GM12878 (cell line): Measurements from ENCODE around the gene LSM14A. TPM values are rescaled to one million over a fixed set of nuclear protein-coding genes. Genes with fewer than 3 reads are reported as not detected.
A peak's percentile ranks its signal among the peaks of the same experiment; 100 is the strongest.
"Not testable (repeated sequence)": the region's sequence is repeated elsewhere in the genome, so short reads cannot be mapped to it uniquely, and the experiment has no call there.

Source experiments
- ATAC-seq: fragments of 200-7000 bp; cut with Tn5 transposase; 3 replicates; pipeline ENCODE4 v1.9.1; 2020; ENCODE audit warnings: mild to moderate bottlenecking, moderate library complexity
- BruUV-seq: library from RNA; stranded (reverse); fragments of 400-500 nt; replicated peaks from 2 replicates; lab custom pipeline; 2021; lab: Mats Ljungman, UMichigan
- CTCF ChIA-PET: fragments of 300-600 bp; sonication (Branson Sonifier 250); formaldehyde crosslinking; extraction: SDS; loops from one replicate; lab custom pipeline; 2021; ENCODE audit warnings: inconsistent platforms; lab: Yijun Ruan, JAX
- POLR2A ChIA-PET: fragments of 350-600 bp; formaldehyde crosslinking; extraction: SDS; loops from one replicate; lab custom pipeline; 2021; ENCODE audit warnings: inconsistent platforms; lab: Charles Lee
- RAD21 ChIA-PET: fragments of 300-600 bp; sonication (Branson Sonifier 250); formaldehyde crosslinking; loops from one replicate; lab custom pipeline; 2023; ENCODE audit warnings: antibody characterized with exemption; ENCODE audit not compliant: unreplicated experiment; lab: Charles Lee
- SMC1A ChIA-PET: fragments of 300-600 bp; sonication (Branson Sonifier 250); formaldehyde crosslinking; loops from one replicate; lab custom pipeline; 2023; ENCODE audit not compliant: unreplicated experiment, uncharacterized antibody; lab: Charles Lee
- DNase-seq: peaks from one replicate; pipeline ENCODE4 v3.0.0-alpha.2; 2011; ENCODE audit warnings: low read depth, low spot score
- FAIRE-seq: peaks from 3 replicates; lab custom pipeline; 2011; peaks lifted over from hg19 to GRCh38; lab: Jason Lieb, UNC
- H2AFZ ChIP-seq: 2 replicates; pipeline ENCODE4 v1.6.0; 2011; ENCODE audit warnings: low read depth, low read length, control low read depth; ENCODE audit not compliant: control insufficient read depth
- H3K27ac ChIP-seq: 2 replicates; pipeline ENCODE4 v1.5.1; 2011; ENCODE audit warnings: control low read depth; ENCODE audit not compliant: control insufficient read depth, insufficient read depth
- H3K27me3 ChIP-seq, 2 experiments: replicated peaks in 1 of 2; 2 replicates each; pipeline versions ENCODE4 v1.6.0 to v1.6.1; 2011; ENCODE audit warnings: low read length in 1 of 2; ENCODE audit not compliant: control insufficient read depth in 2 of 2, insufficient read depth in 2 of 2
- H3K36me3 ChIP-seq, 2 experiments: 2 replicates each; pipeline ENCODE4 v1.5.1; 2011; ENCODE audit warnings: low read length in 1 of 2; ENCODE audit not compliant: control insufficient read depth in 2 of 2, insufficient read depth in 2 of 2
- H3K4me1 ChIP-seq: 2 replicates; pipeline ENCODE4 v1.6.1; 2011; ENCODE audit warnings: mild to moderate bottlenecking, low read length, moderate library complexity, mixed read lengths; ENCODE audit not compliant: control insufficient read depth, insufficient read depth
- H3K4me2 ChIP-seq: 2 replicates; pipeline ENCODE4 v1.6.0; 2011; ENCODE audit warnings: control low read depth; ENCODE audit not compliant: control insufficient read depth, insufficient read depth
- H3K4me3 ChIP-seq: fragments of 200-600 bp; sonication (generic); 2 replicates; pipeline ENCODE4 v1.5.1; 2016
- H3K79me2 ChIP-seq: 2 replicates; pipeline ENCODE4 v1.6.0; 2011; ENCODE audit warnings: low read length; ENCODE audit not compliant: control insufficient read depth, insufficient read depth
- H3K9ac ChIP-seq: 2 replicates; pipeline ENCODE4 v1.8.0; 2011; ENCODE audit warnings: low read length, control low read depth, mixed read lengths; ENCODE audit not compliant: control insufficient read depth, insufficient read depth
- H3K9me3 ChIP-seq: replicated peaks from 3 replicates; pipeline ENCODE4 v1.5.1; 2011; ENCODE audit warnings: mild to moderate bottlenecking, low read length; ENCODE audit not compliant: control insufficient read depth, insufficient read depth
- H4K20me1 ChIP-seq: 2 replicates; pipeline ENCODE4 v1.6.0; 2011; ENCODE audit not compliant: control insufficient read depth, insufficient read depth
- BCLAF1 ChIP-seq: fragments of 450-650 bp; IDR thresholded peaks from 2 replicates; pipeline ENCODE4 v1.6.1; 2017; ENCODE audit warnings: antibody characterized with exemption, mild to moderate bottlenecking, moderate library complexity
- EED ChIP-seq: sonication (generic); IDR thresholded peaks from 2 replicates; pipeline ENCODE4 v1.6.1; 2016; ENCODE audit warnings: antibody characterized with exemption, low read depth
- IRF4 ChIP-seq: IDR thresholded peaks from 2 replicates; pipeline ENCODE4 v1.6.1; 2011; ENCODE audit warnings: low read depth, low read length
- IRF5 ChIP-seq: fragments of 450-650 bp; IDR thresholded peaks from 2 replicates; pipeline ENCODE4 v1.6.1; 2017; ENCODE audit warnings: borderline replicate concordance
- JUNB ChIP-seq: IDR thresholded peaks from 2 replicates; pipeline ENCODE4 v1.6.1; 2016; ENCODE audit warnings: antibody characterized with exemption, mild to moderate bottlenecking
- MLLT1 ChIP-seq: fragments of 450-650 bp; IDR thresholded peaks from 2 replicates; pipeline ENCODE4 v1.6.1; 2016; ENCODE audit warnings: mild to moderate bottlenecking
- NFIC ChIP-seq: IDR thresholded peaks from 2 replicates; pipeline ENCODE4 v1.6.1; 2012; ENCODE audit warnings: low read depth, mild to moderate bottlenecking, inconsistent platforms, low read length, moderate library complexity
- PAX5 ChIP-seq: IDR thresholded peaks from 2 replicates; pipeline ENCODE4 v1.6.1; 2011; ENCODE audit warnings: low read depth, low read length, borderline replicate concordance
- PML ChIP-seq: IDR thresholded peaks from 2 replicates; pipeline ENCODE4 v1.6.1; 2012; ENCODE audit warnings: low read length, inconsistent platforms
- YBX1 ChIP-seq: fragments of 450-650 bp; IDR thresholded peaks from 2 replicates; pipeline ENCODE4 v1.6.1; 2016; ENCODE audit warnings: antibody characterized with exemption
- WGBS: methylation state at CpG from one replicate; pipeline ENCODE4 v1.1.6; 2016; ENCODE audit warnings: low lambda C conversion rate; ENCODE audit not compliant: insufficient replicate concordance, insufficient coverage; ENCODE audit errors: missing lambda C conversion rate; 5-methylcytosine and 5-hydroxymethylcytosine counted together
- in situ Hi-C: fragments of 300-500 bp; cut with MboI; formaldehyde crosslinking; loops from 9 replicates; pipeline ENCODE4 v1.14.3; 2018; ENCODE audit warnings: mixed read lengths
- intact Hi-C: fragments of 100-400 bp; cut with micrococcal nuclease; formaldehyde crosslinking; loops from one replicate; pipeline ENCODE4 v1.14.2; 2022; ENCODE audit not compliant: unreplicated experiment
- polyA plus RNA-seq, 11 experiments: library from polyadenylated mRNA; depleted of rRNA in 4 of 11; unstranded in 6 of 11; stranded (reverse) in 5 of 11; fragments of >200 nt; fragmentation: Nextera tagmentation in 4 of 11; fragmentation: Illumina TruSeq in 1 of 11; extraction: Ambion mirVana in 4 of 11; extraction: Trizol in 1 of 11; gene quantifications; 1 replicate in 1 of 11; 2 replicates in 10 of 11; pipeline versions ENCODE4 v1.2.1 to v1.2.3, GENCODE V29; 2011 to 2016; ENCODE audit warnings: inconsistent platforms in 2 of 11, missing spikeins in 2 of 11, low read depth in 1 of 11
- total RNA-seq, 4 experiments: library from RNA; depleted of rRNA in 3 of 4; stranded (reverse); fragments of >200 nt in 3 of 4; fragmentation: Illumina TruSeq in 1 of 4; extraction: Trizol in 1 of 4; gene quantifications; 2 replicates each; pipeline versions ENCODE4 v1.2.1 to v1.2.3, GENCODE V29; 2013 to 2021

Gene LSM14A
- total and polyA plus RNA-seq, 10 of the 15 experiments (the other 5 are each of a cell fraction or from before 2014, with no cell fraction given), result 21.9 to 193 (median 89.4) TPM

GRCh38 chr19:34169475-34170199 is 2.7 kb upstream of the LSM14A start:
- H3K4me2 ChIP-seq, H3K27ac ChIP-seq, BruUV-seq, H3K27me3 ChIP-seq, H4K20me1 ChIP-seq, H3K36me3 ChIP-seq, ATAC-seq, RAD21 ChIA-PET, in situ Hi-C loops, H3K9ac ChIP-seq, FAIRE-seq, H3K4me3 ChIP-seq, DNase-seq, H2AFZ ChIP-seq, H3K9me3 ChIP-seq, CTCF ChIA-PET: not testable (repeated sequence)
- Histone ChIP-seq H3K4me1 (peaks cover 17% of the 10 kb centered on the region), H3K79me2 (peaks cover 30% of the 10 kb centered on the region)
- 96% methylated on average over 12 of the region's 12 CpGs for WGBS
- POLR2A ChIA-PET, result interaction anchor here (0.6 kb wide), 1 partner anchor 14 kb away, joined by 3 read pairs; no protein-coding TSS in a partner anchor
- SMC1A ChIA-PET, result interaction anchor here (1.1 kb wide), 1 partner anchor 50 kb away, joined by 4 read pairs; no protein-coding TSS in a partner anchor
- intact Hi-C loops, result loop anchor here (5.0 kb wide), 2 partner anchors 48 to 508 kb away; partner anchors contain the start of genes SCGB2B2 and ZNF302

DNA sequence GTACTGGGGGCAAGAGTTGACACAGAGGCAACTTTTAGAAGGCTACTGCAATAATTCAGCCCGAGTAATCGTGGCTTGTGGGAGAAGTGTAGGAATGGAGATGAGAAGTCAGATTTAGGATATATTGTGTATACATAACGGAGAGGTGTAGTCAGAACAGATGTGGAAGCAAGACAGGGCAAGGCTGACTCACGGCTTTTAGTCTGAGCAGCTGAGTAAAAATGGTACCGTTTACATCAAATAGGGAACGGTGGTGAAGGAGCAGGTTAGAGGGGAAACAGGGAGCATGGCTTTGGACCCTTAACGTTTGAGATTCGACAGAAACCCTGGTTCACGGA is 796 bp upstream of the LSM14A start:
- FAIRE-seq (peak; percentile 54), ATAC-seq (peak; percentile 53), DNase-seq (peak; percentile 51)
- in situ Hi-C loops (no loop called here), intact Hi-C loops (loop anchor here (5.0 kb wide), 2 partner anchors 46 to 506 kb away; partner anchors contain the start of genes SCGB2B2 and ZNF302)
- SMC1A ChIA-PET, result no interaction called here
- Histone ChIP-seq H3K27ac (peak overlapping the region; percentile 99), H3K9me3 (no peaks in the 10 kb centered on the region; the same call in 2 of the 3 replicates), H4K20me1 (no peaks in the 10 kb centered on the region), H2AFZ (peak overlapping the region; percentile 92), H3K9ac (peak overlapping the region; percentile 96), H3K36me3 (no peaks in the 10 kb centered on the region), H3K4me2 (peak overlapping the region; percentile 91), H3K27me3 (no peaks in the 10 kb centered on the region), H3K4me1 (peaks cover 17% of the 10 kb centered on the region), H3K4me3 (peak overlapping the region; percentile 54), H3K79me2 (peaks cover 49% of the 10 kb centered on the region)
- RAD21 ChIA-PET, result interaction anchor here (1.6 kb wide), 1 partner anchor 165 kb away, joined by 3 read pairs; no protein-coding TSS in a partner anchor
- 2% methylated on average over 9 of the region's 9 CpGs for WGBS
- no TSS peak for BruUV-seq
- POLR2A ChIA-PET, result interaction anchor here (0.5 to 1.0 kb wide), 2 partner anchors 23 to 34 kb away, joined by 3 to 4 read pairs; no protein-coding TSS in a partner anchor
- CTCF ChIA-PET, result interaction anchor here (1.1 to 1.4 kb wide), 4 partner anchors 9 to 51 kb away, joined by 3 to 5 read pairs (median 4); no protein-coding TSS in a partner anchor
- TF ChIP-seq PAX5 (no peak), JUNB (peak; percentile 89), EED (peak; percentile 76), NFIC (peak; percentile 22; the same call in 1 of the 2 replicates), IRF5 (no peak), PML (peak; percentile 29; the same call in 1 of the 2 replicates), YBX1 (no peak), MLLT1 (no peak), IRF4 (0 out of 2 replicates have a peak, but pooled peaks have one; percentile 56), BCLAF1 (no peak)
